Hippocampal formation (tissue), 2 donors: ENCODE results near the gene GDPD1.
"Not testable (repeated sequence)": the region's sequence is repeated elsewhere in the genome, so short reads cannot be mapped to it uniquely, and the experiment has no call there.

Source experiments
- DNase-seq, 2 donors: peaks; one replicate each; lab custom pipeline; 2025; lab: John Stamatoyannopoulos, UW

GDPD1 gene

GRCh38 chr17:59244081-59244480 lies 23.8 kb downstream of the GDPD1 start:
- no peak for DNase-seq

DNA sequence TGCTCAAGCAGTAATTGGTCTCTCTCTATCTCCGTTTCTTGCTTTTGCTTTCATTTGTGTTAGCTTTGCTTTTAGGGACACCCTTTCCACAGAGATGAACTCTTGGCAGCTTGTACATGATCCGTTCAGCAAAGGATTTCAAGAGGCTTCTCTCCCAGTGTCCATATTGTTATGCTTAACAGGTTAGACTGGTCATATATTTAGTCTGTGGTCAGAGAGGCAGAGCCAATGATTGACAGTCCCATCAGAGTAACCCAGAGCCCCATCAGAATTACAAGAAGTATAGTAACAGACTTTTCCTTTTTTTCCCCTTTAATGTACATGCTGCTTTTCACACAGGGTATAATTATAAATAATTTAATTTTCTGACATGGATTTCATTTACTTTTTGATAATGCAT lies 34.4 kb downstream of the GDPD1 start:
- DNase-seq, result no peak

DNA sequence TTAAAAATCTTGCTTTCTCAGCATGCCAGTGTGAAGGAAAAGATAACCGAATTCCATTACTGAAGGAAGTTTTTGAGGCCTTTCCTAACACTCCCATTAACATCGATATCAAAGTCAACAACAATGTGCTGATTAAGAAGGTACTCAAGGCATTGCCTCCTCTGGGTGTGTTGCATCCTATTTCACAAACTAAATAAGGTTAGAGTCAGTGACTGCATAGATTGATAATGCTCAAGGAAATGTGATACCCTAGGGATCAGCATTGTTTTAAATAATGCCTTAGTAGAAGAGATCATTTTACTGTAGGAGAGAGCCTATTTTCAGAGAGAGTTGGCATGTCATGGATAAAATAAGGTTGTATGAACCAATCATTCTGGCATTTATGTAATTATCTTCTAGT lies 36.8 kb downstream of the GDPD1 start:
- no peak for DNase-seq

DNA sequence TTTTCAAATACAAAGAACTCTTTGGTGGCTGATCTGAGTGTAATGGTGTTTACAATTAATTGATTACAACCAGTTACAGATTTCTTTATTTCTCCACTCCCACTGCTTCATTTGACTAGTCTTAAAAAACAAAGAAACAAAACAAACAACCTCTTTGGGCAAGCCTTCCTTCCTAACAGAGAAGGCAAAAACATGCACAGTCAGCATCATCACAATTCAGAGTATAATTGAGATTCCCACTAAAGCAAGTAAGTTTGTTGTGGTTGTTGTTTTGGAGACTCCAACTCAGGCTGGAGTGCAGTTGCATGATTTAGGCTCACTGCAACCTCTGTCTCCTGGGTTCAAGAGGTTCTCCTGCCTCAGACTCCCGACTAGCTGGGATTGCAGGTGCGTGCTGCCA lies 40.4 kb downstream of the GDPD1 start:
- DNase-seq, result no peak

DNA sequence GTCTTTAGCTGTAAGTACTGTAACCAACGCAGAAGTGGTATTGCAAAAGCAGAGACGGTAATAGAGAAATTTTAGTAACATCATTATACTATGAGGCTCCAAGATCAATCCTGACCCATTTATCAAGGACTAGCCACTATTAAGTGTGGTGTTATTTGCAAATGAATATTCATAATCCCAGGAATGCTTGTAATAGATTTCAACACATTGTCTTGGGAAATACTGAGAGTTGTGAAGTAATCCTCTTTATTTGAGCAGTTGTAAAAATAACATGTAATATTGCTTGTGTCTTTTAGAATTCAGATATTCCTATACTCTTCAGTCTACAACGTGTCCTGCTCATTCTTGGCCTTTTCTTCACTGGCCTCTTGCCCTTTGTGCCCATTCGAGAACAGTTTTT lies 46.4 kb downstream of the GDPD1 start:
- no peak for DNase-seq

DNA sequence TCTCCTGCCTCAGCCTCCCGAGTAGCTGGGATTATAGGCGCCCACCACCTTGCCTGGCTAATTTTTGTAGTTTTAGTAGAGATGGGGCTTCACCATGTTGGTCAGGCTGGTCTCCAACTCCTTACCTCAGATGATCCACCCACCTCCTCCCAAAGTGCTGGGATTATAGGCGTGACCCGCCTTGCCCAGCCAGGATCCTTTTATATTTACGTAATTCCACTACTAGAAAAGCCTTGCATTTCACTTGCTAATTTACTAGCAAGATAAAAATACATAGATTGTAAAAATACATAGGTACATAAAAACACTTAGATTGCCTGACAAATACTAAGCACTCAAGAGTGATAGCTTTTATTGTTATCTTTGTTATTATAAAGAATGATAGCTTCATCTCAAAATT lies 47.5 kb downstream of the GDPD1 start:
- no peak for DNase-seq

- DNase-seq, result no peak
These were observed 55.3 kb downstream of the GDPD1 start for GRCh38 chr17:59275618-59276017.

DNA sequence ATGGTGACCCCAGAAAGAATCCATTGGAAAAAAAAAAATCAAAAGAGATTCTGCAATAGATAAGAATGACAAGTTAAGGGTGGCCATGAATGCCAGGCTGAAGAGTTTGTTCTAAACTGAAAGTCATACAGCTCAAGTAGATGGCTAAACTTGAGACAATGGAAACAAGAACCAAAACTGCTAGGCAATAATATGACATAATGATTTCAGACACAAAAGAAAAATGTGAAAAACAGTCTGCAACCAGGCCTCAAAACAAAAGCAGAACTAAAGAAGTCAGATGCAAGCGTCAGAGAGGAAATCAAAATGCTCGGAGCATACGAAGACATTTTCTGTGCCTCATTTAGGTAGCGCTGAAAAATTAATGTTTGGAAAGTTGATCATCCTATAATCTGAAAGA lies 56.7 kb downstream of the GDPD1 start:
- no peak for DNase-seq

DNA sequence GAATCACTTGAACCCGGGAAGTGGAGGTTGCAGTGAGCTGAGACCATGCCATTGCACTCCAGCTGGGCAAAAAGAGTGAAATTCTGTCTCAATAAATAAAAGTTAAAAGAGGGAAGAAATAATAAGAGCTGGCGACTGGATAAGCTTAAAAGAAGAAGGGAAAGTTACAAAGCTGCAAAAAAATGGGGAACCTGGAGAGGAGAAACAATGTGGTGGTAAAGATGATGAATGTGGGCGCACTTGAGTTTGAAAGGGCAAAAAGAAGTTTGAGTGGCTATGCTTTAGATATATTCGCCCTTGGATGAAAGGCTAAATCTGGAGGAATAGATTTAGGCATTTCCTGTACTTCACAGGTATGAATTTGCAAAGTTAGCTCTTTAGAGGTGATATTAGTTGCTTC lies 58.1 kb downstream of the GDPD1 start:
- no peak for DNase-seq

DNA sequence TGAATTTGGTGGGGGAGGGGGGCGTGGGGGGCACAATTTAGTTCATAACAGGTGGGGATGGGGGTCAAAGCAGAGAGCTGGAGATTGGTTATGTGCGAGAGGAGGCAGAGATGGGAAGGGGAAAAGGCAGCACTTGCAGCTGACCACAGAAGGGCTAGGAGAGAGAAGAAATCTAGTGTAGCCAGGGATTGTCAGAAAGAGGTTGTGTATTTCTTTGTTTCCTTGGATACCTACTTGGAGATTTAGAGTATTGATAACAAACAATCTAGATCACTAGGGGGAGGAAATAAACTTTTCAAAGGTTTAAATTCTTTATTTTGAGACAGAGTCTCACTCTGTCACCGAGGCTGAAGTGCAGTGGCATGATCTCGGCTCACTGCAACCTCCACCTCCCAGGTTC lies 64.0 kb downstream of the GDPD1 start:
- no peak for DNase-seq

DNA sequence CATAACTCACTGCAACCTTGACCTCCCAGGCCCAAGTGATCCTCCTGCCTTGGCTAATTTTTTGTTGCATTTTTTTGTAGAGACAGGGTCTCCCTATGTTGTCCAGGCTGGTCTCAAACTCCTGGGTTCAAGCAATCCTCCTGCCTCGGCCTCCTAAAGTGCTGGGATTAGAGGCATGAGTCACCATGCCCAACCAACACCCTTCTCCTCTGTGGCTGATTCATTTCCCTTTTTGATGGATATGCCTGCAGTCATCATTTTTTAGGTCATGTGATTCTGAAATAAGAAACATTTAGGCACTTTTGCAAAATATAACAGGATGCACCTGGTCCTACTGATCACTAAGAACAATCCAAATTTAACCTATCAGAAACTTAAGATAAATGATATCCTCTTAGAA lies 67.1 kb downstream of the GDPD1 start:
- DNase-seq, result no peak

GRCh38 chr17:59287891-59288290 lies 67.6 kb downstream of the GDPD1 start:
- DNase-seq, result no peak

DNA sequence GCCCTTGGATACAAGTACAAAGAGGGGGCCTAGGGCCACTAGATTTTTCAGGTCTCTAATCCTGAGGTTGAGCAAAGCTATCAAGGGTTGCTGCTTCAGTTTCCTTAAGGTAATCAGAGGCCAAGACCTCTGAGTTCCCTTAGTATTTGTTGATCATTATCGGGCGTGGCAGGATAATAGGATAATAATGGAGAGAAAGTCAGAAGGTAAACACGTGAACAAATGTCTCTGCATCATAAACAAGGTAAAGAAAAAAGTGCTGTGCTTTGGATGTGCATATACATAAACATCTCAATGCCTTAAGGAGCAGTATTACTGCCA lies 69.6 kb downstream of the GDPD1 start:
- DNase-seq, result no peak

GRCh38 chr17:59290302-59290998 lies 70.1 kb downstream of the GDPD1 start:
- not testable (repeated sequence) for DNase-seq

DNA sequence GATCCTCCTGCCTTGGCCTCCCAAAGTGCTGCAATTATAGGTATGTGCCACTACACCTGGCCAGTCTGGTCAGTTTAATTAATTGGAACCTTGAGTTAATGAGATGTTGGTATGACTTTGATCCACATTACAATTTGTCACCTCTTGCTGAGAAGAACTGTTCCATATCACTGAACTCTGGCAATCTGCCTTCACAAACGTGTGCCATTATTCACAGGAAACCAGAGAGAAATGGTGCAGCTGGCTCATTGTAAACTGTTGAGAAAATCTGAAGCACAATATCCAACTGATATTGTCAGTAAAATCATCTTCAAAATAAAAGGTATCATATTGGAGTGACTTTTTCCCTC lies 71.8 kb downstream of the GDPD1 start:
- no peak for DNase-seq

DNA sequence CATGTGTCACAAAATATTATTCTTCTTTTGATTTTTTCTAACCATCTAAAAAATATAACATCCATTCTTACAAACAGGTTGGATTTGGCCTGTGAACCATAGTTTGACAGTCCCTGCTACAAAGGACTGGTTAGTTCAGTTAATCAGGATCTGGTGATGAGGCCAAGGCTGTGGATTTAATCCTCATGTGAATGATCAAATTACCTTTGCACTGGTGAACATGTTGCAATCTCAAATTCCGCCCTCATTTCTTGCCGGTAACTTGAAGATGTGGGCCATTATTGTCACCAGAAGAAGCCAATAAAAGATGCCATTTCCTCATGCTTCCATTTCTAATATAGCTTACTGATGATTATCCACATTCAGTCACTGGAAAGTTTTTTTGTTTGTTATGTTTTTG lies 75.9 kb downstream of the GDPD1 start:
- no peak for DNase-seq

DNA sequence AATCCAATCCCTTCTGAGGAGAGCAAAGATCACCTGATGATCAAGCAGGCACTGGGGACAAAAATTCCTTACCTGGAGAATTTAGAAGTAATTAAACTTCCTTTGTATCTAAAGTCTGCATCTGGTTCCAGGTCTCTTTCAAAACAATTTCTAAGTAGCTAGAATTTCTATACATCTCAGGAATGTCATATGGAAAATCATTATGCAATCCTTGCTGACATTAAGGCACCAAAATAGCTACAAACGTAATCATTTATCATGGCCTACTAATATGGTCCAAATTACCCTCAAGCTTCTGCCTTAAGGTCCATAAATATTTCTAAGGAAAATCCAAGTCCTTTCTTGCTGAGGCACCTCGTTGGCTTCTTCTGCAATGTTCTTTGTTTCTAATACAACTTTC lies 78.2 kb downstream of the GDPD1 start:
- no peak for DNase-seq

- no peak for DNase-seq
These were observed 79.2 kb downstream of the GDPD1 start for GRCh38 chr17:59299400-59300092.

DNA sequence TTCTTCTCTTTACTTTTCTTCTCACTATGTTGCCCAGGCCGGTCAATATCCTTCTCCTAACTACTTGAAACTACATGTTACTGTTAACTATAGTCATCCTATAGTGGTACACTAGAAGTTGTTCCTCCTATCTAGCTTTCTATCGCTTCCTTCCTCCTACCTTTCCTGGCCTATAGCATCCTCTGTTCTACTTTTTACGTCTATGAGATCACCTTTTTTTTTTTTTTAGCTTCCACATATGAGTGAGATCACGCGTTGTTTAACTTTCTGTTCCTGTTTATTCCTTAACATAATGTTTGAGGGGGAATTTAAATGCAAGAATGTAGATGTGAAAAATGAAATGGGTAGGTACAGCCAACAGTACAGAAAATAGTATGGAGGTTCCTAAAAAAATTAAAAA lies 80.6 kb downstream of the GDPD1 start:
- no peak for DNase-seq

GRCh38 chr17:59304811-59305210 lies 84.5 kb downstream of the GDPD1 start:
- DNase-seq, result no peak

- no peak for DNase-seq
These were observed 90.1 kb downstream of the GDPD1 start for GRCh38 chr17:59310263-59310920.

GRCh38 chr17:59311051-59311468 lies 90.7 kb downstream of the GDPD1 start:
- peak; percentile 27 to 85 for DNase-seq

DNA sequence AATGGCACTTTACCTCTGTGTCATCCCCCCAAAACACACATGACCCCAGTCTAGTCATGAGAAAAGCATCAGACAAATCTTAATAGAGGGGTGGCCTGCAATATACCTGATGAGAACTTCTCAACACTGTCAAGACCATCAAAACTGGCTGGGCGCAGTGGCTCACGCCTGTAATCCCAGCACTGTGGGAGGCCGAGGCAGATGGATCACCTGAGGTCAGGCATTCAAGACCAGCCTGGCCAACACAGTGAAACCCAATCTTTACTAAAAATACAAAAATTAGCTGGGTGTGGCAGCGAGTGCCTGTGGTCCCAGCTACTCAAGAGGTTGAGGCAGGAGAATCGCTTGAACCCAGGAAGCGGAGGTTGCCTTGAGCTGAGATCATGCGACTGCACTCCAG lies 91.2 kb downstream of the GDPD1 start:
- DNase-seq, result not testable (repeated sequence)

DNA sequence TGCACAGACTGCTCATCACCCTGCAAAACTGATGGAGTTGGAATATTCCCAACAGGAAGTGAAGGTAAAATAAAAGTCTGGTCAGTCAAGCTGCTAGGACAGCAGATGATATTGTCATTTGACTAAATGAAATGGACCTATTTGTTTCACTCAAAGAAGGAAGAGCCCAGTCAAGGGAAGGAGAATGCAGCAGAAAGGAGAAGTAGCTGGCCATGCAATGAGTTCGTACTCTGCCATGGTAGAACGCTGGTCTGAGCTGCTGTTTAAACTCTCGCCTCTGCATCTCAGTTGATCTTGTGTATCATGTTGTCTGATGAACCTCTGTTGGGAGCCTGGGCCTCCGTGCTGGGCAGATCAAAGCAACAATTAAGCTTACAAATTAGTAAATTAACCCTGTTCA lies 95.6 kb downstream of the GDPD1 start:
- no peak for DNase-seq
